Activated T-cell treated with anti-CD3 and anti-CD28 coated beads, Interleukin-2, amount 50 U/mL, for 4 hours (primary cell): ENCODE measurements around the gene SLC2A4. TPM values are rescaled to one million over a fixed set of nuclear protein-coding genes. Genes with fewer than 3 reads are reported as not detected.

ENCODE experiments used
- ATAC-seq, 2 donors: fragments of 200-7000 bp; cut with Tn5 transposase; one replicate each; pipeline ENCODE4 v1.10.0; 2021
- DNase-seq: peaks from one replicate; pipeline ENCODE4 v3.0.0-alpha.2; 2020
- H3K27me3 Mint-ChIP-seq: one replicate; pipeline ENCODE4 v1.8.0; 2021; ENCODE audit warnings: low read depth, mixed read lengths
- H3K36me3 Mint-ChIP-seq: one replicate; pipeline ENCODE4 v1.8.0; 2022; ENCODE audit warnings: mixed read lengths; ENCODE audit not compliant: insufficient read depth
- H3K4me1 Mint-ChIP-seq: one replicate; pipeline ENCODE4 v1.8.0; 2021; ENCODE audit warnings: low read depth, mixed read lengths
- H3K4me3 Mint-ChIP-seq: one replicate; pipeline ENCODE4 v1.8.0; 2021; ENCODE audit warnings: mild to moderate bottlenecking, moderate library complexity, mixed read lengths
- H3K9me3 Mint-ChIP-seq: one replicate; pipeline ENCODE4 v1.8.0; 2021; ENCODE audit warnings: mixed read lengths
- total RNA-seq, 3 donors: library from RNA; stranded (reverse); gene quantifications; one replicate each; pipeline ENCODE4 v1.2.1, GENCODE V29; 2021

SLC2A4 gene
- total RNA-seq, 3 donors from 2014 or later: 0.16 to 0.58 (median 0.24) TPM

DNA sequence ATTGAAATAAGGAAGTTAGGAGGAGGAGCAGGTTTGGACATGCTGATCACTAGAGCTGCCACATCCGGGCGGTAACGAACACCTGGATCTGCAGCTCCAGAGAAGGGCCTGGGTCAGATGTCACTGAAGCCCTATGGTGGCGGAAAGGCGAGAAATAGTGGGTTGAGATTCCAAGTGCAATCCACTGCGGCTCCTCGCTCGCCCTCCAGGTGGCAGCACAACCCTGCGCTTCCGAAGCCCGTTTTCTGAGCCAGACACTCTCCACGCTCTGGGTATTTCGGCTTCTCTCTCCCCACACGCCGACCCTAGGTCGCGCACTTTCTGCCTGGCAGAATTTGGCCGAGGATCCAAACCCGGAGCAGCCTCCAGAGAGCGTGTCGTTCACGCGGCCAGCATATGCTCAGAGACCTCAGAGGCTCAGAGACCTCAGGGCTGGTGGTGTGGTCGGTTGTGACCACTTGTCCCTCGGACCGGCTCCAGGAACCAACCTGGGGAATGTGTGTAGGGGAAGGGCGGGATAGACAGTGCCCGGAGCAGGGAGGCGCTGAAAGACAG, 922 bp upstream of the SLC2A4 start:
- DNase-seq (peak; percentile 85), ATAC-seq (peak; percentile 78 to 79)
- H3K36me3 Mint-ChIP-seq: no peaks in the 10 kb centered on the region
- peak overlapping the region; percentile 78 for H3K4me3 Mint-ChIP-seq
- H3K4me1 Mint-ChIP-seq: peaks cover 15% of the 10 kb centered on the region
- H3K9me3 Mint-ChIP-seq: no peaks in the 10 kb centered on the region
- peaks cover 28% of the 10 kb centered on the region for H3K27me3 Mint-ChIP-seq

- H3K36me3 Mint-ChIP-seq: no peaks in the 10 kb centered on the region
- H3K27me3 Mint-ChIP-seq: peaks cover 34% of the 10 kb centered on the region
- H3K4me1 Mint-ChIP-seq: peaks cover 15% of the 10 kb centered on the region
- no peaks in the 10 kb centered on the region for H3K9me3 Mint-ChIP-seq
- no peak for DNase-seq
- no peak for ATAC-seq
- H3K4me3 Mint-ChIP-seq: peak overlapping the region; percentile 78
These were observed 634 bp downstream of the SLC2A4 start for GRCh38 chr17:7281953-7282751.

GRCh38 chr17:7282752-7283321, 1.3 kb downstream of the SLC2A4 start:
- H3K27me3 Mint-ChIP-seq: peaks cover 34% of the 10 kb centered on the region
- DNase-seq (no peak), ATAC-seq (no peak)
- H3K4me3 Mint-ChIP-seq: no peak overlapping the region
- H3K9me3 Mint-ChIP-seq: no peaks in the 10 kb centered on the region
- peaks cover 15% of the 10 kb centered on the region for H3K4me1 Mint-ChIP-seq
- H3K36me3 Mint-ChIP-seq: no peaks in the 10 kb centered on the region

- Mint-ChIP-seq H3K9me3 (no peaks in the 10 kb centered on the region), H3K36me3 (no peaks in the 10 kb centered on the region), H3K4me1 (peaks cover 15% of the 10 kb centered on the region), H3K27me3 (peaks cover 36% of the 10 kb centered on the region), H3K4me3 (no peak overlapping the region)
- DNase-seq (no peak), ATAC-seq (no peak)
These were observed 2.1 kb downstream of the SLC2A4 start for GRCh38 chr17:7283471-7284216.

- DNase-seq (no peak), ATAC-seq (no peak)
- peaks cover 36% of the 10 kb centered on the region for H3K27me3 Mint-ChIP-seq
- no peaks in the 10 kb centered on the region for H3K9me3 Mint-ChIP-seq
- H3K36me3 Mint-ChIP-seq: no peaks in the 10 kb centered on the region
- H3K4me1 Mint-ChIP-seq: peaks cover 15% of the 10 kb centered on the region
- H3K4me3 Mint-ChIP-seq: no peak overlapping the region
These were observed 3.4 kb downstream of the SLC2A4 start for GRCh38 chr17:7284911-7285310.

DNA sequence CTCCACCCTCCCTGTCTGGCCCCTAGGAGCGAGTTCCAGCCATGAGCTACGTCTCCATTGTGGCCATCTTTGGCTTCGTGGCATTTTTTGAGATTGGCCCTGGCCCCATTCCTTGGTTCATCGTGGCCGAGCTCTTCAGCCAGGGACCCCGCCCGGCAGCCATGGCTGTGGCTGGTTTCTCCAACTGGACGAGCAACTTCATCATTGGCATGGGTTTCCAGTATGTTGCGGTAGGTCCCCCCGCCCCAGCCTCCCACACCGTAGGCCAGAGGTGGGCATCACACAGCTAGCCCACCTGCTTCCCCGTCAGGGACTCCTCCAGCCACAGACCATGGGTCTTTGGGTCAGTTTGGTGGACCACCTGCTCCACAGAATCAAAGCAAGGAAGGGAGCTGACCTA, 4.2 kb downstream of the SLC2A4 start:
- Mint-ChIP-seq H3K4me1 (peaks cover 14% of the 10 kb centered on the region), H3K9me3 (no peaks in the 10 kb centered on the region), H3K4me3 (no peak overlapping the region), H3K36me3 (no peaks in the 10 kb centered on the region), H3K27me3 (peaks cover 38% of the 10 kb centered on the region)
- no peak for DNase-seq
- ATAC-seq: no peak

- Mint-ChIP-seq H3K27me3 (peaks cover 34% of the 10 kb centered on the region), H3K4me1 (peaks cover 5% of the 10 kb centered on the region), H3K9me3 (no peaks in the 10 kb centered on the region), H3K36me3 (no peaks in the 10 kb centered on the region), H3K4me3 (no peak overlapping the region)
- ATAC-seq (no peak), DNase-seq (no peak)
These were observed 7.9 kb downstream of the SLC2A4 start for GRCh38 chr17:7289256-7290032.

- Mint-ChIP-seq H3K4me1 (peaks cover 9% of the 10 kb centered on the region), H3K4me3 (no peak overlapping the region), H3K36me3 (no peaks in the 10 kb centered on the region), H3K9me3 (no peaks in the 10 kb centered on the region), H3K27me3 (peaks cover 32% of the 10 kb centered on the region)
- ATAC-seq (no peak), DNase-seq (no peak)
These were observed 8.6 kb downstream of the SLC2A4 start for GRCh38 chr17:7290166-7290565.

DNA sequence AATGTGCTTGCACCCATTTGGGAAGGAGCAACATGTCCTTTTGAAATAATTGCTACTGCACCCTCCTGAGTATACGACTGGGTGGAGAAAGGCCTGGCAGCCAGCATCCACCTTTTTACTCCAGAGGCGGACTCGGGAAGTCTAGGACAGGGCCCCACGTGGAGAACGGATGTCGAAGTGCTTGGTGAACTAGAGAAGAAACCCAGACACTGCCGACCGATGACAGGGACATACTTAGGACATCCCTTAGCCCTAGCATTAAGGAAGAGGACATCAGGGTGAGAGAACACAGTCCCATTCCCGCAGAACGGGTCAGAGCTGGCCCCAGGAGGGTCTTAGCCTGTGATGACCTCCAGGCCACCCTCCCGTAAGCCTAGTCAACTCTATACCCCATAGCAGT, 9.2 kb downstream of the SLC2A4 start:
- H3K4me3 Mint-ChIP-seq: no peak overlapping the region
- no peaks in the 10 kb centered on the region for H3K36me3 Mint-ChIP-seq
- DNase-seq: no peak
- no peaks in the 10 kb centered on the region for H3K9me3 Mint-ChIP-seq
- peaks cover 33% of the 10 kb centered on the region for H3K27me3 Mint-ChIP-seq
- peaks cover 12% of the 10 kb centered on the region for H3K4me1 Mint-ChIP-seq
- no peak for ATAC-seq

DNA sequence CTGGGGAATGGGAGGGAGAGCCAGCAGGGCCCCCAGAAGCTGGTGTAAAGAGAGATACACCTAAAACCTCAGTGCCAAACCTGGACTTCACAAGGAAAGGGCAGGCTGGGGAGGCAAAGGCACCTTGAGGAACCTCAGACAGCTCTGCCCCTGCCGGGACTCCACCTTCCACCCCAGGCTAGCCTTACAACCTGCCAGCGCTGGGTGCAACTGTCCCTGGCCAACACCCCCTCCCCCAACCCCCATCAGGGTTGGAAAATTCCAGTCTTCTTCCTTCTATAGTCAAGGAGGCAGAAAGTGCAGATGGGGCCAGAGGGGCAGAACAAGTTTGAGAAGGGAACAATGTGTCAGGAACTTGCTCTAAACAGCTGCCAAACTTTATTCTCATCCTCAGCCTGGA, 10.7 kb downstream of the SLC2A4 start:
- Mint-ChIP-seq H3K4me1 (peaks cover 19% of the 10 kb centered on the region), H3K9me3 (no peaks in the 10 kb centered on the region), H3K36me3 (no peaks in the 10 kb centered on the region), H3K27me3 (peaks cover 33% of the 10 kb centered on the region), H3K4me3 (no peak overlapping the region)
- ATAC-seq (no peak), DNase-seq (no peak)

- DNase-seq (no peak), ATAC-seq (no peak)
- Mint-ChIP-seq H3K4me1 (peaks cover 19% of the 10 kb centered on the region), H3K36me3 (no peaks in the 10 kb centered on the region), H3K4me3 (no peak overlapping the region), H3K9me3 (no peaks in the 10 kb centered on the region), H3K27me3 (peaks cover 33% of the 10 kb centered on the region)
These were observed 11.2 kb downstream of the SLC2A4 start for GRCh38 chr17:7292729-7293128.

- DNase-seq: no peak
- no peak for ATAC-seq
- Mint-ChIP-seq H3K4me3 (no peak overlapping the region), H3K4me1 (peaks cover 19% of the 10 kb centered on the region), H3K36me3 (no peaks in the 10 kb centered on the region), H3K9me3 (no peaks in the 10 kb centered on the region), H3K27me3 (peaks cover 33% of the 10 kb centered on the region)
These were observed 11.6 kb downstream of the SLC2A4 start for GRCh38 chr17:7293159-7293558.

- H3K9me3 Mint-ChIP-seq: no peaks in the 10 kb centered on the region
- H3K36me3 Mint-ChIP-seq: no peaks in the 10 kb centered on the region
- ATAC-seq: peak; percentile 4 to 5
- peaks cover 19% of the 10 kb centered on the region for H3K4me1 Mint-ChIP-seq
- peaks cover 31% of the 10 kb centered on the region for H3K27me3 Mint-ChIP-seq
- H3K4me3 Mint-ChIP-seq: peak overlapping the region; percentile 26
- no peak for DNase-seq
These were observed 12.5 kb downstream of the SLC2A4 start for GRCh38 chr17:7293816-7294613.
